CD14-positive monocyte (primary cell): ENCODE results near the gene BICRAL. TPM values are rescaled to one million over a fixed set of nuclear protein-coding genes. Genes with fewer than 3 reads are reported as not detected.
A peak's percentile ranks its signal among the peaks of the same experiment; 100 is the strongest.

ENCODE experiments used
- DNase-seq, 3 donors: peaks; one replicate each; pipeline ENCODE4 v3.0.0-alpha.2; 2011 to 2022
- H2AFZ ChIP-seq: 2 replicates; pipeline ENCODE4 v1.6.0; 2012; ENCODE audit warnings: mild to moderate bottlenecking, low read depth, low read length, inconsistent platforms; ENCODE audit not compliant: insufficient read depth, poor library complexity, severe bottlenecking
- H3K27ac ChIP-seq, 2 donors: 1 replicate in 1 of 2; 2 replicates in 1 of 2; pipeline ENCODE4 v1.5.1; 2012 to 2013; ENCODE audit warnings: low read length in 2 of 2, control low read depth in 1 of 2, inconsistent platforms in 1 of 2, low read depth in 1 of 2, mild to moderate bottlenecking in 1 of 2
- H3K27me3 ChIP-seq, 2 donors: one replicate each; pipeline versions ENCODE4 v1.6.0 to v1.6.1; 2011 to 2013; ENCODE audit warnings: low read length in 2 of 2; ENCODE audit not compliant: control insufficient read depth in 2 of 2, insufficient read depth in 2 of 2
- H3K36me3 ChIP-seq, 2 donors: replicated peaks in 1 of 2; 1 replicate in 1 of 2; 2 replicates in 1 of 2; pipeline versions ENCODE4 v1.5.1 to v1.6.1; 2012 to 2013; ENCODE audit warnings: low read length in 2 of 2, control low read depth in 1 of 2, inconsistent platforms in 1 of 2, mild to moderate bottlenecking in 1 of 2; ENCODE audit not compliant: insufficient read depth in 2 of 2, control insufficient read depth in 1 of 2
- H3K4me1 ChIP-seq, 2 donors: 1 replicate in 1 of 2; 2 replicates in 1 of 2; pipeline versions ENCODE4 v1.5.1 to v1.6.1; 2012 to 2013; ENCODE audit warnings: low read length in 2 of 2, control low read depth in 1 of 2, inconsistent platforms in 1 of 2, mild to moderate bottlenecking in 1 of 2, moderate library complexity in 1 of 2; ENCODE audit not compliant: insufficient read depth in 2 of 2, control insufficient read depth in 1 of 2
- H3K4me2 ChIP-seq: replicated peaks from 2 replicates; pipeline ENCODE3; 2012; ENCODE audit warnings: low read length, moderate library complexity, mild to moderate bottlenecking; ENCODE audit not compliant: poor library complexity, severe bottlenecking; ENCODE audit errors: extremely low read depth
- H3K4me3 ChIP-seq, 3 experiments: fragments of 200-600 bp in 1 of 3; sonication (generic) in 1 of 3; replicated peaks in 1 of 3; 1 replicate in 2 of 3; 2 replicates in 1 of 3; pipeline ENCODE4 v1.5.1; 2011 to 2013; ENCODE audit warnings: low read length in 3 of 3, mild to moderate bottlenecking in 3 of 3, control low read depth in 2 of 3, low read depth in 2 of 3, inconsistent platforms in 1 of 3, moderate library complexity in 1 of 3
- H3K79me2 ChIP-seq: 2 replicates; pipeline ENCODE4 v1.6.0; 2012; ENCODE audit warnings: mild to moderate bottlenecking, control low read depth, inconsistent platforms, low read length, moderate library complexity; ENCODE audit not compliant: insufficient read depth
- H3K9ac ChIP-seq: 2 replicates; pipeline ENCODE4 v1.6.0; 2017; ENCODE audit warnings: low read length, mild to moderate bottlenecking; ENCODE audit not compliant: insufficient read depth, poor library complexity, severe bottlenecking
- H3K9me3 ChIP-seq, 2 donors: replicated peaks in 1 of 2; 1 replicate in 1 of 2; 2 replicates in 1 of 2; pipeline versions ENCODE4 v1.5.1 to v1.6.1; 2012 to 2013; ENCODE audit warnings: low read length in 2 of 2, control low read depth in 1 of 2; ENCODE audit not compliant: control insufficient read depth in 1 of 2, insufficient read depth in 1 of 2
- H4K20me1 ChIP-seq: 2 replicates; pipeline ENCODE4 v1.6.0; 2012; ENCODE audit warnings: mild to moderate bottlenecking, low read length, control low read depth, moderate library complexity; ENCODE audit not compliant: insufficient read depth
- H3K27ac Mint-ChIP-seq, 7 donors: one replicate each; pipeline ENCODE4 v1.8.0; 2020; ENCODE audit warnings: mild to moderate bottlenecking in 7 of 7, mixed read lengths in 7 of 7, moderate library complexity in 6 of 7, inconsistent platforms in 2 of 7
- H3K27me3 Mint-ChIP-seq, 3 donors: one replicate each; pipeline ENCODE4 v1.8.0; 2021 to 2022; ENCODE audit warnings: low read depth in 3 of 3, mild to moderate bottlenecking in 3 of 3, mixed read lengths in 3 of 3, moderate library complexity in 3 of 3, inconsistent platforms in 1 of 3
- H3K36me3 Mint-ChIP-seq, 2 donors: one replicate each; pipeline ENCODE4 v1.8.0; 2020; ENCODE audit warnings: mixed read lengths in 2 of 2, inconsistent platforms in 1 of 2, mild to moderate bottlenecking in 1 of 2
- H3K4me1 Mint-ChIP-seq: one replicate; pipeline ENCODE4 v1.8.0; 2020; ENCODE audit warnings: mild to moderate bottlenecking, mixed read lengths
- H3K4me3 Mint-ChIP-seq, 2 donors: one replicate each; pipeline ENCODE4 v1.8.0; 2020; ENCODE audit warnings: mild to moderate bottlenecking in 2 of 2, mixed read lengths in 2 of 2, moderate library complexity in 1 of 2
- H3K9me3 Mint-ChIP-seq, 7 donors: one replicate each; pipeline ENCODE4 v1.8.0; 2020 to 2022; ENCODE audit warnings: mixed read lengths in 7 of 7, mild to moderate bottlenecking in 6 of 7, moderate library complexity in 6 of 7, inconsistent platforms in 2 of 7
- CTCF ChIP-seq: fragments of 200-600 bp; IDR thresholded peaks from one replicate; pipeline ENCODE4 v1.8.0; 2022; ENCODE audit warnings: antibody characterized with exemption, mild to moderate bottlenecking
- WGBS: methylation state at CpG from one replicate; pipeline ENCODE4 v1.1.5; 2013; ENCODE audit warnings: missing lambda C conversion rate; ENCODE audit not compliant: insufficient coverage; 5-methylcytosine and 5-hydroxymethylcytosine counted together
- intact Hi-C, 2 donors: fragments of 100-400 bp; cut with micrococcal nuclease; formaldehyde crosslinking; loops; one replicate each; pipeline versions ENCODE4 v1.15.0 to v1.15.1; 2023
- polyA plus RNA-seq, 3 donors: library from polyadenylated mRNA; depleted of rRNA in 1 of 3; unstranded in 2 of 3; stranded (reverse) in 1 of 3; fragments of 300-500 nt in 2 of 3; fragments of >200 nt in 1 of 3; fragmentation: Illumina TruSeq in 2 of 3; gene quantifications; 1 replicate in 2 of 3; 2 replicates in 1 of 3; pipeline ENCODE4 v1.2.3, GENCODE V29; 2012 to 2021

Gene BICRAL
- polyA plus RNA-seq, 3 donors: 1.6 to 14.6 (median 2.2) TPM

- Mint-ChIP-seq H3K27me3 (peaks cover 0 to 2% (median 0%) of the 10 kb centered on the region in 3 donors), H3K27ac (no peak overlapping the region), H3K4me3 (no peak overlapping the region), H3K36me3 (peaks cover 33 to 54% of the 10 kb centered on the region in 2 donors), H3K4me1 (no peaks in the 10 kb centered on the region), H3K9me3 (no peaks in the 10 kb centered on the region)
- H3K36me3 ChIP-seq: peaks cover 15 to 32% of the 10 kb centered on the region in 2 donors
- H3K27me3 ChIP-seq: no peaks in the 10 kb centered on the region
- H3K4me3 ChIP-seq: no peak overlapping the region
- H3K4me1 ChIP-seq: no peaks in the 10 kb centered on the region
- no peaks in the 10 kb centered on the region for H3K79me2 ChIP-seq
- no peak overlapping the region for H2AFZ ChIP-seq
- H3K9ac ChIP-seq: no peak overlapping the region
- no peak for DNase-seq
- intact Hi-C loops: no loop called here
- no peak for TF ChIP-seq CTCF
- H3K4me2 ChIP-seq: no peak overlapping the region
- peaks cover 22% of the 10 kb centered on the region for H4K20me1 ChIP-seq
- no peaks in the 10 kb centered on the region for H3K9me3 ChIP-seq
- 89% methylated on average over 4 of the region's 6 CpGs for WGBS
- no peak overlapping the region for H3K27ac ChIP-seq
Observed at GRCh38 chr6:42841844-42842584, 60.2 kb downstream of the BICRAL start.

- H3K9me3 ChIP-seq: no peaks in the 10 kb centered on the region
- Mint-ChIP-seq H3K27me3 (peaks cover 0 to 2% (median 0%) of the 10 kb centered on the region in 3 donors), H3K9me3 (peaks cover 0 to 2% (median 0%) of the 10 kb centered on the region in 7 donors), H3K4me1 (no peaks in the 10 kb centered on the region), H3K36me3 (peaks cover 26 to 58% of the 10 kb centered on the region in 2 donors), H3K4me3 (no peak overlapping the region), H3K27ac (peak overlapping the region in 1 of 7 donors; percentile 80)
- no peak overlapping the region for H3K4me3 ChIP-seq
- H3K4me1 ChIP-seq: no peaks in the 10 kb centered on the region
- H4K20me1 ChIP-seq: peaks cover 18% of the 10 kb centered on the region
- DNase-seq: no peak
- no peaks in the 10 kb centered on the region for H3K27me3 ChIP-seq
- H3K4me2 ChIP-seq: no peak overlapping the region
- H2AFZ ChIP-seq: no peak overlapping the region
- intact Hi-C loops: no loop called here
- H3K36me3 ChIP-seq: peaks cover 9 to 24% of the 10 kb centered on the region in 2 donors
- no peak overlapping the region for H3K9ac ChIP-seq
- WGBS: 100% methylated on average over 5 of the region's 6 CpGs
- no peak overlapping the region for H3K27ac ChIP-seq
- H3K79me2 ChIP-seq: peaks cover 4% of the 10 kb centered on the region
- no peak for TF ChIP-seq CTCF
Observed at GRCh38 chr6:42845327-42845694, 63.5 kb downstream of the BICRAL start.
